GM18907 (cell line): ENCODE measurements around the gene CKAP5.

Experiments used
- ATAC-seq: cut with Tn5 transposase; IDR thresholded peaks from one replicate; pipeline ENCODE4 v1.9.1; 2021; ENCODE audit warnings: mild to moderate bottlenecking, moderate library complexity; ENCODE audit not compliant: unreplicated experiment

The CKAP5 gene

GRCh38 chr11:46776878-46777277, 69.2 kb downstream of the CKAP5 start:
- no peak for ATAC-seq

GRCh38 chr11:46769636-46770221, 76.4 kb downstream of the CKAP5 start:
- ATAC-seq: no peak

- ATAC-seq: no peak
These were observed 79.4 kb downstream of the CKAP5 start for GRCh38 chr11:46766656-46767055.

- ATAC-seq: no peak
These were observed 83.8 kb downstream of the CKAP5 start for GRCh38 chr11:46762248-46762647.

GRCh38 chr11:46761807-46762206, 84.3 kb downstream of the CKAP5 start:
- ATAC-seq: no peak

GRCh38 chr11:46760429-46761128, 85.5 kb downstream of the CKAP5 start:
- ATAC-seq: no peak

- ATAC-seq: no peak
These were observed 86.9 kb downstream of the CKAP5 start for GRCh38 chr11:46759196-46759595.

GRCh38 chr11:46755962-46756361, 90.1 kb downstream of the CKAP5 start:
- ATAC-seq: no peak

GRCh38 chr11:46747150-46747549, 98.9 kb downstream of the CKAP5 start:
- ATAC-seq: no peak

- no peak for ATAC-seq
These were observed 100.1 kb downstream of the CKAP5 start for GRCh38 chr11:46745995-46746394.

- no peak for ATAC-seq
These were observed 100.8 kb downstream of the CKAP5 start for GRCh38 chr11:46745328-46745727.

- ATAC-seq: no peak
These were observed 102.3 kb downstream of the CKAP5 start for GRCh38 chr11:46743693-46744339.

GRCh38 chr11:46743043-46743442, 103.0 kb downstream of the CKAP5 start:
- no peak for ATAC-seq

- no peak for ATAC-seq
These were observed 104.2 kb downstream of the CKAP5 start for GRCh38 chr11:46741600-46742484.

- no peak for ATAC-seq
These were observed 107.2 kb downstream of the CKAP5 start for GRCh38 chr11:46738887-46739286.

GRCh38 chr11:46737699-46738098, 108.4 kb downstream of the CKAP5 start:
- no peak for ATAC-seq

GRCh38 chr11:46736615-46737014, 109.5 kb downstream of the CKAP5 start:
- no peak for ATAC-seq

GRCh38 chr11:46736146-46736545, 109.9 kb downstream of the CKAP5 start:
- no peak for ATAC-seq

GRCh38 chr11:46733234-46733633, 112.8 kb downstream of the CKAP5 start:
- no peak for ATAC-seq

GRCh38 chr11:46731545-46731944, 114.5 kb downstream of the CKAP5 start:
- no peak for ATAC-seq
